Muscle of back (tissue), 13 donors: ENCODE measurements around the gene SOX5. TPM values are rescaled to one million over a fixed set of nuclear protein-coding genes. Genes with fewer than 3 reads are reported as not detected.

Experiments used
- DNase-seq, 3 donors: peaks; one replicate each; pipeline versions ENCODE4 v3.0.0 to v3.0.0-alpha.2; 2013
- long read RNA-seq, 9 donors: transcript quantifications; one replicate each; lab custom pipeline, GENCODE V29; 2026
- polyA plus RNA-seq, 10 donors: library from polyadenylated mRNA; unstranded; fragments of 120-200 nt; gene quantifications; one replicate each; pipeline ENCODE4 v1.2.1, GENCODE V29; 2013; ENCODE audit not compliant: insufficient read length in 10 of 10

The SOX5 gene
- polyA plus RNA-seq: 1 to 10 TPM; 1.6 to 3.1 (median 2.6) TPM
- long read RNA-seq, donor 1: 0 reads
- long read RNA-seq, donor 2: 0 reads
- long read RNA-seq, donor 3: 0 reads
- long read RNA-seq, donor 4: 0 reads
- long read RNA-seq, donor 5: 0 reads
- long read RNA-seq, donor 6: 0 reads
- long read RNA-seq, donor 7, full-length matches to known transcripts: 1 of 1 reads
- long read RNA-seq, donor 7, partial matches to known transcripts: 0 of 1 reads
- long read RNA-seq, donor 7, other reads (novel, unspliced or antisense): 0 of 1 reads
- long read RNA-seq, donor 8: 0 reads
- long read RNA-seq, donor 9: 0 reads

DNA sequence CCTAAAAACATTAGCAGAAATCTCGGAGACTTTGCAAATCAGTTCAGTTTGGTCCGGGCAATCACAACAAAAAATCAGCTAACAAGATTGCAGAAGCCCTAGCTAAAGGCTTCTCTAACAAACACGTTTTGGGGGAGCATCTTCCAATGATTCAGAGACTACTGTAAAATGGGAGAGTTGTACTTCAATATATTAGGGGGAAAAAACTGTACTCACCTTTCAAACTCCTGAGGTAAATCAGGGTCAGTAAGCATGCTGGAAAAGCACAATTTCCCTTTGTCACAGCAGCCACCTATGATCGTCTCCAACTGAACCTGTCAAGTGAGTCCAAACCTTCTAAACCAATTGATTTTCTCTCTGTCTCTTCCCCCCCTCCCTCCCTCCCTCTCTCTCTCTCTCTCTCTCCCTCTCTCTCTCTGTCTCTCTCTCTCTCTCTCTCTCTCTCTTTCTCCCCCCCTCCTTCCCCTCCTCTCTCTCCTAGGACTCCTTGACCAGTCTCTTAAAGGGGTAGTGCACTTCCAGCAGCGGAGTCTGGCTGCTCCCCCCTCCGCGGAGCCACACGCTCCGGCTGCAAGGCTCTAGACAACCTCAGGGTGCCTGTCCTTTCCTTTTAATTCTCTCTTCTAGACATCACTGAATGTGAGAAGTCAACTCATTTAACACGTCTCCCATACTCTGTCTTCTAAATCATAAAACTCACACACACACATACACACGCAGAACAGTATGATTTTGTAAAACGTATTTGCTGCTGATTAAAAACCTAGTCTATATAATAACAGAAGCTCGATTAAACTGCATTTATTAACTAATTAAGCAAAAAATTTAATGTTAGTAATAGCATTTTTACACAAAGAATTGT is at the start of gene SOX5:
SOX5 (minus strand) TSS at position 323 of the 862 bp plus-strand sequence; CDS start at position 254, 69 bp downstream.
- DNase-seq: peak in 2 of 3 donors; percentile 36 to 59

DNA sequence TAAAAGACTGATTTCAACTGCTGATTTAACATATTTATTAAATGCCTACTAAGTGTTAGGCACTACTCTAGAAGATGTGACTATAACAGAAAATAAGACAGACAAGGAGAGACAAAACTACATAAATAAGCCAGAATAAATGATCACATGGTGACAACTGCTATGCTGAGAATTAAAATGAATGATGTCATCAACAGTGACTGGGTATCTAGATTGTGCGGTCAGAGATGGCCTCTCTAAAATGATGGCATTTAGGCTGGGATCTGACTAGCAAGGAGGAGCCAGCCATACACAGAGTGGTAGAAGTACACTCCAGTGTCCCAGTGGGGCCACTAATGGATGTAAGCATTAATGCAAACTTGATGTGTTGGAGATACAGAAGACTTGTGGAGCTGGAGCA is 37.6 kb upstream of the SOX5 start:
- no peak for DNase-seq

DNA sequence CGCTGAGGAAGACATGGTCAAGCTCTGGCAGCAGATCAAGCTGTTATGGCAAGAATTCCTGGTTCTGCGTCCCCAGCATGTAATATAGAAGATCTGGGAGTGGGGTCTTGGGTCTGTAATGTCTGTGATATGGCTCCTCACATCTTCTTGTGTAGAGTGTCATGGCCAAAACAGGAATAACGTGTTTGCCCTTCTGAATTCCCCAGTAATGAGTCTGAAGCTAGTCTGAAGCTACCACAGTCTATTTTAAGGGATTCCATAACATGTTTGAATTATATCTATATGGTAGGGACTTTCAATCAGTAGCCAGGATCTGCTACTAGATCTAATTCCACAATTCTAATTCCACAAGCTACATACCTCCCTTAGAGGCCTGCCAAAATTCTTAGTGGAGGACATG is 31.4 kb upstream of the SOX5 start:
- DNase-seq: no peak

DNA sequence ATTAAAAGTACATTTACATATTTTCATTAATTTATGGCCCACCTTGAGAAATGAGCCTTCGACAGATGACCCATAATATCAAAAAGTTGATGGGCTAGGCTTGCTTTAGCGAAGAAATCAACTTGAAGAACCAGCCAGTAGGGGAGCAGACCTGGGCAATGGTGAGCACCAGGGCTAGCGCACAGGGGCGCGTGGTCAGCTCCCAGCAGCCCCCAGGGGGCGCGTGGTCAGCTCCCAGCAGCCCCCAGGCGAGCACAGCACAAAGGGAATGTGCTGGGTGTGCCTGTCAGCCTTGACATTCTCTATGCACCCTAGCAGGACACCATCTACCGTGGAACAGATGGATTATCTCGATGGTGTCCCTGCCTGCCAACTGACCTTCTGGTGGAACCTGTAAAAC is 15.3 kb upstream of the SOX5 start:
- no peak for DNase-seq

GRCh38 chr12:23959826-23960225 is 10.4 kb upstream of the SOX5 start:
- DNase-seq: no peak

DNA sequence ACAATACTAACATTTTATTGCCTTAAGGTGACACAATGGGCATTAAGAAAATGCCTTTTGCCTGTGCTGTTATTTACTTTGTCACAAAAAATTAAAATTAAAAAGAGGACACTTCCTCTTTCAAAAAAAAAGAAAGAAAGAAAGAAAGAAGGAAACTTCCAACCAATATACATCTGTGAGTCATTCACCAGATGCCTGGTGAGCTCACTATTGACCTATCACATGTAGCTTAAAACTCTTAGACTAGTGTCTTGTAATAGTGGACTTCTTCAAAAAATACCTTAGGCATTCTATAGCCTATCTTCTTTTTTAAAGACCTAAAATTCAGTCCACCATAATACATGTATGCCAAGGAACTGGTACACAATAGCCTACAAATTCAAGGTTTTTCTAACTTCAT is 4.9 kb upstream of the SOX5 start:
- DNase-seq: no peak

DNA sequence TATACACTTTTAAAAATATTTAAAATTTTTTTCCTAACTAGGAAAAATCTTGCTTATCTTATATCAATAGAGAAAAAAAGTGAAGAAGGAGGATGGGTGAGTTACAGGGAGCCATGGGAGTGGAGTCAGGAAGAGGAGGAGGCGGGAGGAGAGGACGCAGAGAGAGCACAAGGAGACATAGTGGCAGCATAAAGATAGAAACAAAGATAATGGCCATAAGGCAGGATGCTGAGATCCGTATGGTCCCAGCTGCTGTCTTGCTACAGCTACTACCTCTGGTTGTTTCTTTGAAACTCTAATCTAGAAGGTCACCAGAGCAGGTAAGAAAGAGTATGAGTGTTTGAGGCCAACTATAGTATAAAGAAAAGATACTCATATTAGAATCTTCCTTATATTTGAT is 2.6 kb upstream of the SOX5 start:
- no peak for DNase-seq

- peak in 1 of 3 donors; percentile 51 for DNase-seq
Measured at GRCh38 chr12:23950775-23951451, 1.4 kb upstream of the SOX5 start.

DNA sequence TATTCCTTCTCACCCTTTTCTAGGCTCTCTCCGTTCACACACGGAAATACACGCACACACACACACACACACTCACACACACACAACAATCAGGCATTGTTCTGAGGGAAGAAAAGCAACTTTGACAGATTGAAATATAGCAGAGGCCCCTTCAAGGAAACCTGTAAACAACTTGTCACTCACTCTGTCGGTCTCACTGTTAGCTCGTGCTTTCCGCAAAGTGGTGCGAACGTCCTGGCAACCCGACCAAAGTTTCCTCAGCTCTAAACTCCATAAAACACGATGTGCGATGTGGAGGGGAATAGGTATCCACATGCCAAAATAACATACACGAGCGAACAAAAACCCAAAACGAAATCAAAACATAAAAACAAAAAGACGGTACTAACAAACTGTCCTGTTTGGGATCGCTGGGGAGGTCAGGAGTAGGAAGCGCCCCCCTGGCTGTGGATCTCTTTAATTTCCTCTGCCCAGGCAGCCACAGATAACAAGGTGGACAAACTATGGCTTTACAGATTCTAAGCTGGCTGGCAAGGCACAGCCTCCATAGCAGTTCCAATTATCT is 822 bp upstream of the SOX5 start:
- peak in 2 of 3 donors; percentile 30 to 64 for DNase-seq

GRCh38 chr12:23948291-23948690 is 1.2 kb downstream of the SOX5 start:
- DNase-seq: peak in 1 of 3 donors; percentile 5

- DNase-seq: no peak
Measured at GRCh38 chr12:23947395-23947794, 2.1 kb downstream of the SOX5 start.

DNA sequence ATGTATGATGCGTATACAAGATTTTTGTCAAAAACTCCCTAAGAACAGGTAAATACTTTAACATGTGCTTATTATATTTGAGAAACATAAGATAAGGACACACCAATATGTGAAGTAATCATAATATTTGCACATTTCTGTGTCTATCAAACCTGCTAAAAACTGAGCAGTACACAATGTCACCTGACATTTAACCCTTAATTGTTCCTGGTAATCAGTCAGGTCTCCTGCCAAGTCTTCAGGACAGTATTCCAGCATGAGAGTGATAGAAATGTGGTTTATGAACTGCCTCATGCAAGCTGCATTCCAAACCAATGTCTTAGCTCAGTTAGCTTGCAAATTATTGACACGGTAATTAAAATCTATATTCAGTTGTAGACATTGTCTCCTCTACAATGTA is 4.2 kb downstream of the SOX5 start:
- no peak for DNase-seq

GRCh38 chr12:23944067-23944466 is 5.4 kb downstream of the SOX5 start:
- no peak for DNase-seq

DNA sequence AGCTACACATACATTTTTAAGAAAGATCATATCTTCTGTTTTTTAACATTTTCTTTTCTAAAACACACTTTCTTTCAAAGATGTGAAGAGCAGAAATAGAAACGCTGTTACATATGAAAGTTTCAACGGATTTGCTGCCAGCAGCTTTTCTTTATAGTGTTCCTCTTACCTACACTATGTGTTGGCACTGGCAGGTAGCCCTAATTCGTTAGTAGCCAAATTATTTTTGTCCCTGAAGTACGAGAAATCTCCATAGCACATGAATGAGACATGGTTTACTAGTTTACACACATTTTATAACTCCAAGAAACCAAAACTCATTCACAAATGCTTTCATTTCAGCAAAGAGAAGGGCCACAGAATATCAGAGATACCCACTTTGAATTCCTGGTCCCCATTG is 6.6 kb downstream of the SOX5 start:
- no peak for DNase-seq

DNA sequence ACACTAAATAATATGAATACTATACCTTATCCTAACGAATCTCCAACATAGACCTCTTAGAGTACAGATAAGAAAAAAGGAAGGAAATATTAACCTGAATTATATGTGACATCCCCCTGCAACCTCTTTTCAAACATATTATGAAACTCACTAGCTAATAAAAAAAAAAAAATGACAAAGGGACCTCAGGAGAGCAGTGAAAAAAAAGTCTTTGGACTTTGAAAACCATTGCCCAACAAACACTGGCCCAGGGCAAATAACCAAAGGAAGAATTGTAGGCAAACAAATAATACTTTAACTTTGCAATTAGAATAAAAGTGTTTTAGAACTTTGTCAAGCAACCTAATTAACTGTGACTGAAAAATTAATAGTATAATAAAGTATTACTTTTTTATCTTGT is 7.7 kb downstream of the SOX5 start:
- no peak for DNase-seq

- DNase-seq: no peak
Measured at GRCh38 chr12:23938422-23938821, 11.0 kb downstream of the SOX5 start.

GRCh38 chr12:23931176-23931575 is 18.3 kb downstream of the SOX5 start:
- no peak for DNase-seq

- no peak for DNase-seq
Measured at GRCh38 chr12:23930599-23930998, 18.9 kb downstream of the SOX5 start.

DNA sequence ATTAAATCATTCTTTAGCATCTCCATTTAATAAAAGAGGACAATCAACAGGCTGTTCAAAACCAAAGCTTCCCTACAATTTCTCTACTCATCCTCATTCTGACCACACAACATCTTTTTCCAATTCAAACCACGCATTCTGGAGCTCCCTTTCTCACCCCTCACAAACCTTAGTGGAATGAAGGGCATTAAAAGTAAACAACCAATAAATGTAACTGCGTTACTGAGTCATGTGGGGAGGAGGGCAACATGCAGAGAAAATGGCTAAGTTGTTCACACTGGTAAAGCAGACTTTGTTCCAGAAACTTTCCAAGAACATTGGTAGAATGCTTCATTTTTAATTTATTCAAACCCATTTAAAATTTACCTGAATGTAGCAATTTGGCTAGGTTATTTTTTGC is 19.6 kb downstream of the SOX5 start:
- DNase-seq: no peak

- no peak for DNase-seq
Measured at GRCh38 chr12:23927907-23928306, 21.6 kb downstream of the SOX5 start.

DNA sequence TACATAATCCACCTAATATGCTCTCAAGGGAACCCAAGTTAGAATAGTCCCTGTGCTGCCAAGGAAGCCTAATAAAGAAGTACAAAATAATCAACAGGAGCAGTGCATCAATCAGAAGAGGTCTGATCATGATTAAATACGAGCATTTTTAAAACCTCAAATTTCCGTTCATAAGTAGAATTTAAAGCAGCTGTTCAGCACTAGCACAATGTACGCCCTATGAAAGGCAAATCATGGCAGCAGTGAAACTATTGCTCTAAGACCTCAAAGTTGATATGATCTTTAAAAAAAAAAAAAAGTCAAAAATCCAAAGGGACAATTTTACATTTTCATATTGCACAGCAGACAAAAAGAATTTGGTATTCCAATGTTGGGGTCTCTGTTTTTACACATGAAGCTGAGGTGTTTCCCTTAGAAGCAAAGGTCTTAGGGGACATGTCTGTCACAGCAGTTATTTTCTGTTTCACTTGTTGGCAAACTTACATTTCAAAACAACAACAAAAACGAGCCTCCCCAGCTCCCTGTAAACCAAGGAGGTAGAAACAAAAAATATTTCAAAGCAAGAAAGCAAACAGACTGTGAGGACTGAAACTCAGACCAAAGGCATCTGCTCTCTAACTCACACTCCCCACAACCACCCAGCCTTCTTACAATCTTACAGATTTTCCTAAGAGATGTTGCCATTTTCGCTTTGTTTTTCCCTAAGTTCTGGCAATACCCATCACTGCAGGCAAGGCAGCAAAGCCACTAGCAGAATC is 28.2 kb downstream of the SOX5 start:
- DNase-seq: no peak
